HG03196 (cell line): ENCODE data around the gene ABI1.
A peak's percentile ranks its signal among the peaks of the same experiment; 100 is the strongest.

Experiments
- ATAC-seq: cut with Tn5 transposase; IDR thresholded peaks from one replicate; pipeline ENCODE4 v1.9.1; 2021; ENCODE audit not compliant: unreplicated experiment

ABI1 gene

DNA sequence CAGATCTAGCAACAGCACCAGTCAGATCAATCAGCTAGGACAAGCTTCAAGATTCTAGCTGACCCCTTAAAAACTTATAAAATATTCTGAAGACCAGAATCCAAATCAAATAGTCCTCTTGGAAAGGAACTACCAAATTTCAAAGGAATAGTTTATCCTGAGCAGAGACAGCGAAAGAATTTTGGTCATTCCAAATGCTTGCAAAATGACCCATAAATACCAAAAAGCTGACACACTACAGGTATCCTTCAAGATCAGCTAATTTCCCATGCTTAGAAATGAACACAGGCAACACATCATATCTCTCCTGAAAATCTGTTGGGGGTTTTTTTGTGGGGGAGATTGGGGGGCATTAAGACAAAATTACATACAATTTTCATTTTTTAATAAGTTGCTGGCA, 84.5 kb downstream of the ABI1 start:
- no peak for ATAC-seq

DNA sequence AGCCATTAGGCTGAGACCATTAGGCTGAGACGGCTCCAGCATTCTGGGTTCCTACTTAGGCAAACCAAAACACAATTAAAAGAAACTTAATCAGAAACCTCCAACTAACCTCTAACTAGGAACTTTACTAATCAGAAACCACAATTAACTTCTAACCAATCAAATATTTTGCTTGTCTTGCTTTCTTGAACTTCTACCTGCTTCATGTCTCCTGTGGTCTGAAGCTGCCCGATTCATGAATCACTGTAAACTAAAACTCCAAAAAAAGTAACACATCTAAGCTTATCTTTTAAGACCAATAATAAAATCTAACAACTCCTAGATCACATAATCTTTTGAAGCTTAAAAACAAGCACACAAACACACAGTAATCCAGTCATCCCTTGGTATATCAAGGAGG, 87.1 kb downstream of the ABI1 start:
- no peak for ATAC-seq

DNA sequence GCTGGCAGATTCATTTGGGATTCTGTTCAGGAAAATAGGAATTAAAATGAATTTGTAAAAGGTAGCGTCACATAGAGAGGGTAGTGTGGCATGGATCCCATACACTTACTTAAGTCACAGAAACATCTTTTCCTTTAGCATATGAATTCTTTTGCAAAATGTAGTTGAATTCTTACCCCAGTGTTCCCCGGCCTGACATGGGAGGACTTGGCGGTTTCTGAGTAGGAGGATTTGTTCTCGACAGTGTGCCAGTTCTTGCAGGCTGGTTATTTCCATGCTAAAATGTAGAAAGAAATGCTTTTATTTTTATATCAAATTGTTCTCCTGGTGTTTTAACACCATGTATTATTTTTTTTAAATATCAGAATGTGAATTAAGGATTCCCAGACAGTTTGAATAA, 90.7 kb downstream of the ABI1 start:
- no peak for ATAC-seq

DNA sequence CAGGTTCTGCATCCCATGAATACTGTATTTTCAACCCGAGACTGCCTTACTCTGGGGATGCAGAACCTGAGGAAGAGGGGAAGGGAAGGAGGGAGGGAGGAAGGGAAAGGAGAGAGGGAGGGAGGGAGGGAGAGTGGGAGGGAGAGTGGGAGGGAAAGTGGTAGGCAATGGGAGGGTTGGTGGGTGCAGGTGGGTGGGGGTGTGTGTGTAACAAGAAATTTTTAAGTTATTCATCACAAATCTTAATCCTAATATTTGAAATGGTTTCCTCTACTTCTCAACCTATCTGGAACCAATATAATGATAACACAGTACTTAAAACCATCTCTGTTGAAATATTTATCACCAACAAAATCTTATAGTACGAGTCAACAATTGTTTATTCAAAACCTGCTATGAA, 95.2 kb downstream of the ABI1 start:
- no peak for ATAC-seq

DNA sequence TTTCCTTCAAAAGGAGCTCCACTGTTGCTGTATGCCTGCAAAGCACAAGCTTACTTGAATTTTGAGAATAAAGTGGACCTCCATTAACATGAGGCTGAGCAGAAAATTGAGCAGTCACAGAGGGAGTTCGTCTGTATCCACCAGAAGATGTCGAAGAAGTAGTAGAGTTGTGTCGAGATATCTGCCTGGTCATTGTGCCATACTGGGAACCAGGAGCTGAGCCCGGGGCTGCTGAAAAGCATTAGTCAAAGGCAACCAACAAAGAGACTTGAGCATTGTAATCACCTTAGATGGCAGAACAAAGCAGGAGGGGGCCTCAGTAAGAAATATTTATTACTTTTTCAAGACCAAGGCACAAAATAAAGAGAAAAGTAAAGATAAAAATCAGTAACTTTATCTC, 101.8 kb downstream of the ABI1 start:
- ATAC-seq, result no peak

DNA sequence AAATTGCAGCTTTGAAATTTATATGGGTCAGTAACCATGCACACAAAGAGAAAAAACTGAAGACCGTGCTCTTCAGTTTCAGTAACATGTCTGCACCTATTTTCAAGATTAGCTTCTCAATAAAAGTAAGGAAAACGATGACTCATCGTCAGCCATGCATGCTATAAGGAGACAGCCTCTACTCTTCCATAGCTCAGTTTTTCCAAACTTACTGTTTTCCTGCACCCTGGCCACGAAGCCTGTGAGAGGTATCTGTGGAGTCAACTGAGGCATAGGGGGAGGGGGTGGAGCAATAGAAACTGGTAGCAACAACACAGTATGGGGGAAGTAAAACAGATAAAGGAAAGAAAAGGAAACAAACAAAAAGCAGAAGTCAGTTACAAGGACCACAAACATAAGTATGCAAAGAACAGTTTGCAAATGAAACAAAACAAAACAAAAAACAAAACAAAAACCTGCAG, 105.3 kb downstream of the ABI1 start:
- peak; percentile 82 for ATAC-seq

DNA sequence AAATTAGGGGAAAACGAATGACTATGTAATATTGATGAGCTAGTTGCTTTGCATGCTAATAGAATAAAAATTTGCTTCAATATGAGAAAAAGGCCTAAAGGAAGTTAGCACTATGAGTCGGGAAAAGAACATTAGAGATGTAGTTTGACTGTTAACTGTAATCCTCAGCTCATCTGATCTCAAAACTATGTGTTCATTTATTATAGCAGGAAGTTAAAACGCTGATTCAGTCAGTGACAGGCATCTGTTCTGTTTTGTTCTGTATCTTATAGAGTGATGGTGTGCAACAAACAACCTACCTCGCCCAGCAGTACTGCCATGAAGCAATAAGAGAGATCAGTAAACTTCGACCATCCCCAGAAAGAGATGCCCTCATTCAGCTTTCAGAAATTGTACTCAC, 114.7 kb downstream of the ABI1 start:
- no peak for ATAC-seq

DNA sequence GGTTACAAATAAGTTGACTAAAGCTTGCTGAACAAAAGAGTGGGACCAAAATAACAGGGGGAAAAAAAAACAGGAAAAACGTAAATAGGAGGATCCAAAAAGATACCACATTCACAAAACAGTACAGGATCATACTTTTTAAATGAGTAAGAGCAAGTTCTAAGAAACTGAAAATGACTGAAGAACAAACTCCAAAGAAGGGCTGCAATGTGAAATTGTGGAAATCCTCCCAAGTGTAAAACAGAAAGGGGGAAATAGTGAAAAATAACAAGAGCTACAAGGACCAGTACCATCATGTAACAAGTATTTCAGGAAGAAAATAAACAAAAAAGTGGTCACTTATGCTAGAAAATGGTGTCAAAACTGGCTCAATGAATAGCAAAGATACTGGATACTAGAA, 116.9 kb downstream of the ABI1 start:
- ATAC-seq, result no peak

DNA sequence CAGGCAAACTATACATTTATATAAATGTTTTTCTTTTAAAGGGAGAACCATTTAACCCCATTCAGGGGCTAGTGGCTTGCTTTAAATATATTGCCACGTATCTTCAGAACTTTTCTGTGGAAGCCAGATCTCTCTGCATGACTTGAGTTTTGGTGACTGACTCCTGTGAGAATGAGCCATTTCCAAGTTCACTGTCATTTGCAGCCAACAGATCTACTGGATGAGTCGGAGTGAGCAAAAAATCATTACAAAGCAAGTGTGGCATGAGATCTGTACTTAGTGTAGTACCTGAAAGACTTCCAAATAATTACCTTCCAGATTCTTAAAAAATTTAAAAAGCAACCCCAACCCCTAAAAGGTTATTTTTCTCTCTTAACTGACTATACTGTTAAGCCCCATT, 117.7 kb downstream of the ABI1 start:
- ATAC-seq, result no peak

DNA sequence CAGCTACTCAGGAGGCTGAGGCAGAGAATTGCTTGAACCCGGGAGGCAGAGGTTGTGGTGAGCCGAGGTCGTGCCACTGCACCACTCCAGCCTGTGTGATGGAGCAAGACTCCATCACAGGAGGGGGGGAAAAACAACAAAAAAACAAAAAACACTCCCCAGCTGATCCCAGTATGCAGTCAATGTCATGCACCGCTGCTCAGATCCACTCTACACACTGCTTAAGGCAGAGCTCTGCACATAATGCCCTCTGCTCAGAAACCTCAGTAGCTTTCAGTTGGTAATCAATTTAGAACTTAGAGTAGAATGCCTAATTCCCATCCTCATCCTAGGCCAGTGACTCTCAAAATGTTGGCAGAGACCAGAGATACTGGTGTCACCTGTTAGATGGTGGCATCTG, 119.4 kb downstream of the ABI1 start:
- no peak for ATAC-seq

DNA sequence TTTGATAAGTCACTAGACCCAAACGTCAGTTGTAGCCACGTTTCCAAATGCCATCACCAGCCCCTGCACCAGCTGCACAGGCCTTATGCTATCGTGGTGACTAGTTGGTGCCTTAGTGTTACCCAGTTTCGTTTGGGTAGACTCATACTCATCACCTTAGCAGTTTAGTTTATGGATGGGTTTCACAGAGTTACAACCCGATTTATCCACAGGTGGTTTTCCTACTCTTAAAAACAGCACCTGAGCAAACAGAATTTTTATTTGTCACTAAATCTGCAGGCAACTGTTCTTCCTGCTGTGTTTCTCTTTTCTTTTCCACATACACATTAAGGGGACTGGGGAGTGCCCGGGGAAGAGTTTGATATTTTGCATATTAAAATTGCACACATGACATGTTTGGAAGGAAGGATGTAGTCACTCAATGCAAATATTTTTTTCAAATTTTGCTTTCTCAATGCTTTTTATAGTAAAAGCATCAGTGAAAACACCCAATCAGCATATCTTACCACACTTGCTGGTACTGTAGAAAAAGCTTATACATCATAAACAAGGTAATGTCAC, 121.6 kb downstream of the ABI1 start:
- peak; percentile 46 for ATAC-seq

DNA sequence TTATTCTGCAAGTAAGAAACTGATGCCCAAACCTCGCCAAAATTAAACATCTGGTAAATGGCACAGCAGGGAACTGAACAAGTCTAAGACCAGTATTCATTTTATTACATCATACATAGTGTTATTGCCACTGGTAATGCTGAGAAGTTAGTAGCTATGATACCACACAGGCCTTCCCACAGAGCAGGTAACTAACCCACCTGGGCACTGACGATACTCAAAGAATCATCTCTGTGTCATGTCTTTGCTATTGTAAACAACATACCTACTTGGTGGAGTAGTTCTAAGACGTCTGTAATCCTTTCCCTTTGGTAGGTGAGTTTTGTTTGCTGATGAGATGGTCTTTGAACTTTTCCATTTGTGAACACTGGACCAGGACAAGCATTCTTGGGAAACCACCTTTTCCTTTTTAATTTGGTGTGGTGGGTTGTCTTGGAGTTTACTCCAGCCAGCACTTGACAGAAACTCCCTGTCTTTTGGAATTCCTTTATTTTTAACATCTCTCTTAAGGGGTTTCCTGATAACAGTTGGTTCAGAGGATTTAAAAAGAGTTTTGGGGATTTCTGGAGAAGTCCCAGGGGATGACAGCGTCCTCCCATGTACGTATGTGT, 122.4 kb downstream of the ABI1 start:
- no peak for ATAC-seq

DNA sequence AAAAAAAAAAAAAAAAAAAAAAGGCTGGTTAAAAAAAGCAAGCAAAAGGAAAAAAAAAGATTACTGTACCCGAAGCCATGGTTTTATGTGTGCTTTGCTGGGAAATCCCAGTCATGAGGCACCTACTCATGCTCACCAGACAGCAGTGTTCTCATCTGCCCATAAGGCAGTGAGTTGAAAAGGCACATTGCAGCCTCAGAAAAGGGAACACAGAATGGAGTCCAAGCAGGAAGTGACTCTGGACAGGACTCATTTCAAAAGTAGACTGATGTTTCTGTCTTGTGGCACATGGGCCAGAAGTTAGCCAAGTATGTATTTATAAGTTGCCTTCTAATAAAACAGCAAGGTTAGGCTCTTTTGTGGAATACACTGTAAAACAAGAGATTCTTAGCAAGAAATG, 123.0 kb downstream of the ABI1 start:
- peak; percentile 69 for ATAC-seq

DNA sequence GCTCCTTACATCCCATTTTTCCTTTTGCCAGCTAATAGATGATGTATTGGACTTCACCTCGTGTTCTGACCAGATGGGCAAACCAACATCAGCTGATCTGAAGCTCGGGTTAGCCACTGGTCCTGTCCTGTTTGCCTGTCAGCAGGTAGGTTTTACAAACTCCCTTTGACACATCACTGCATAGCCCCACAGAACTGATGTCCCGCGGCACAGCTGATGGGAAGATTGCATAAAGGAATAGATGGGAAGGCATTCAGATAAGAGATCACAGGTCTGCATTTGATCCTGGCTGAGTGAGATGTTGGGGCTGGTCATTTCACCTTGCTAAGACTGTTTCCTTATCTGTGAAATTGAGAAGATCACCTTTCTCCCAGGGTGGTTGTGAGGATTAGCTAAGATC, 125.3 kb downstream of the ABI1 start:
- no peak for ATAC-seq

DNA sequence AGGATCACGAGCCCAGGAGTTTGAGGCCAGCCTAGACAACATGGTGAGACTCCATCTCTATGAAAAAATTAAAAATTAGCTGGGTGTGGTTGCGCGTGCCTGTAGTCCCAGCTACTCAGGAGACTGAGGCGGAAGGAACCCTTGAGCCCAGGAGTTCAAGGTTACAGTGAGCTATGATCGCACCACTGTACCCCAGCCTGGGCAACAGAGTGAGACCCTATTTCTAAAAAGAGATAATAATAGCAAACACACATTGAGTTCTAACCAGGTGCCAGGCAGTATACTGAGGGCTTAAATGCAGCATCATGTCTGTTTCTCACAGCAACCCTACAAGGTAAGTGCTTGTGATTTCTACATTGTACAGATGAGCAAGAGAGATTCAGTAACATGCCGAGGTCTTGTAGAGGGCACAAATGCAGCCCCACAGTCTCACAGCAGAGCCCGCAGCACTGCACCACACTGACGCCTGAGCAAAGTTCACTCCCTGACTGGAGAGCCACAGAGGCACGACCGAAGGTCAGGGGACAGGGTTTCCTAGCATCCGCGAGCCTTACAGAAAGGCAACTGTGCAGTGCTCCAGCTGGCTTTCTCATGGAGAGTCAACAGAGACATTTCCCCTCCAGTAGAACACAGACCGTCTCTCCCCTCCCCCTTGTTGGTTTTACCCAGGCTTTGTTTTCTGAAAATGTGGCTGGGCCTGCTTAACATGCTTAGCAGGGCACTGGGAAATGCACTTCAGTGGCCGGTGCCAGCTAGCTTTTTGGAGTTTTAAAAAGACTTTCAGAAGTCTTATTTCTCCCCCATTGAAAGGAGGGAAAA, 126.8 kb downstream of the ABI1 start:
- ATAC-seq, result no peak

DNA sequence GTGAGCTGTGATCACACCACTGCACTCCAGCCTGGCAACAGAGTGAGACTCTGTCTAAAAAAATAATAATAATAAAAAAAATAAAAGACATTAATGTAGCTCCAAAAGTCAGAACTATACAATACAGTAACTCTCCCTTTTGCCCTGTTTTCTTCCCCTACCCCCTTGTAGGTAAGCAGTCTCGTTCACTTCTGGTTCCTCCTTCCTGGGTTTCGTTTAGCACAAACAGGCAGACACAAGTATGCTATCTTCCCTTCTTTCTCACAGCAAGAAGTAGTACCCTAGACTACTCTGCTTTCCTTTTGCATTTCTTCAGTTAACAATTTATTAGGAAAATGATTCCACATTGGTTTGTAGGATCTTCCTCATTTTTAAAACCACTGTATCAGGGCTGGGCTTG, 130.2 kb downstream of the ABI1 start:
- no peak for ATAC-seq

DNA sequence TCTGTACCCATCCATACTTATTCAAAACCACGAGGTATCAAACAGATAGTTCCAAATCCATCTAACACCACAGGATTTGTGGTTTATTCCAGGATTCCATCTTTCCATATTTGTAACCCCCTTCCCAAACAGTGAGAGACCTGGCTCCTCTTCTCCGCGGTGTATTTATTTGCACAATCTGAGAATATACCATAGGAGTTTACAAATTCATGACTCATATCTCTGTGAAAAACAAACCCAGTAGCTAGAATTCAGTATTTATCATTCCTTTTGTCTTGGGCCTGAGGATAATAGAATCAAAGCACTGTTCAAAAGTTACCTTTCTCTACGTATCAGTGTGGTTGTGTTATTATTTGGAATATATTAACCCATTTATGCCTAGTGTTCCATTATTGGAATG, 131.4 kb downstream of the ABI1 start:
- ATAC-seq, result no peak

DNA sequence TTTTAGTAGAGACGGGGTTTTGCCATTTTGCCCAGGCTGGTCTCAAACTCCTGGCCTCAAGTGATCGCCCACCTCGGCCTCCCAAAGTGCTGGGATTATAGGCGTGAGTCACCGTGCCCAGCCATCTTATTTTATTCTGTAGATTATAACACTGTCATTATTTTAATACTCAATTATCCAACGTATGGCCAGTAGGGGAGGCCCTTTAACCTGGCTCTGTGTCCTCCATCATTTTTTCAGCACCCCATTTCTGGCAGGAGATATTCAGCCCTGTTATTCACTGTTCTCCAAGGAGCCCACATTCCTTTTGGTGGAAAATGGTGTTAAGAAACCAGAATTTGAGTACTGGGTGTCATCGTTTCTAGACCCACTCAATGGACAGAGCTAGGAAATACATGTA, 131.8 kb downstream of the ABI1 start:
- ATAC-seq, result no peak

DNA sequence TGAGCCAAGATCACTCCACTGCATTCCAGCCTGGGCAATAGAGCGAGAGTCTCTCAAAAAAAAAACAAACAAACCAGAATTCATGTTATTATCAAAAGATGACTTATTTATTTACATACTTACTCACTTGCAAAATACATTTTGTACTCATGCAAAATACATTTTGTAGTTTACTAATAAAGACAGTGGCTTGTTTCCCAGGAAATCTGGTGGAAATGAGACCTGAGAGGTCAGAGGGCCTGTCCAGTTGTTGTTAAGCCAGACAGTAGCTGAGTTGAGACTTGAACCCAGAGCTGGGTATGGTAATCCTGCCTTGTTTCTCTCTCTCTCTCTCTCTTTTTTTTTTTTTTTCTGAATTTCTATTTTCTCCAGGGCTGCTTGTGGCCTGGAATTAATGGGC, 133.8 kb downstream of the ABI1 start:
- no peak for ATAC-seq

DNA sequence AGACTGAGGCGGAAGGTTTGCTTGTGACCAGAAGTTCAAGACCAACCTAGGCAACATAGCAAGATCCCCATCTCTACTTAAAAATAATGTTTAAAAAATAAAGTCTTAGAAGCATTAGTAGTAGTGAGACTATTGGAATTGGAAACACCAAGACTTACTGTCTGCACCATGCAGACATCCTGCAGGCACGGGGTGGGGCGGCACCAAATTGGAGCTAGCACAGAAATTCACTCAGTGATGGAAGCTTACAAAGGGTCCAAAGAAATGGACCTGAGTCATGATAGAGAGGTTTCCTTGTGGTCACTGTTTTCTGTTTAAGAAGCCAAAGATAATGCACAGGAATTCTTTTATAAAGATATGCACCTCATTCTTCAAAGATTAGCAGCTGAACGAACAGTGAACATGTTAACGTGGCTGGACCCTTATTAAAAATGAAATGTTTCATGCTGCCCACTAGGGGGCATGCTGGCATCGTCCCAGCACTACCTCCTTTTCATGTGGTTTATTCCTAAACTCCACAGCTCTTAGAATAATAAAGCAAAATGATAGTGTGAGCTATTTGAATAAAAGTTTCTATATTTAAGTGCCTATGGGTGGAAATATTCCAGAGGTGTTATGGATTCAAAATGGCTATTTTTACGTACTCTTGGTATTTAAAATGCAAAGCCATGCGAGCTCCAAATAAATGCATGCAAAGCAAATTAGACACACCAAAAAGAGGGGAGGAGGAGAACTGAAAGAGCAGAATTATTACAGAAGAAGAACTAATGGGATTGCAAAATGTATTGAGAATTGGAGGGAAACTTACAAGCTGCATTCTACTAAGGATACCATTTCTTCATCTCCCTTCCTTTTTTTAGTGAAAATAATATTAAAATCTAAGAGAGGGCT, 134.7 kb downstream of the ABI1 start:
- no peak for ATAC-seq

DNA sequence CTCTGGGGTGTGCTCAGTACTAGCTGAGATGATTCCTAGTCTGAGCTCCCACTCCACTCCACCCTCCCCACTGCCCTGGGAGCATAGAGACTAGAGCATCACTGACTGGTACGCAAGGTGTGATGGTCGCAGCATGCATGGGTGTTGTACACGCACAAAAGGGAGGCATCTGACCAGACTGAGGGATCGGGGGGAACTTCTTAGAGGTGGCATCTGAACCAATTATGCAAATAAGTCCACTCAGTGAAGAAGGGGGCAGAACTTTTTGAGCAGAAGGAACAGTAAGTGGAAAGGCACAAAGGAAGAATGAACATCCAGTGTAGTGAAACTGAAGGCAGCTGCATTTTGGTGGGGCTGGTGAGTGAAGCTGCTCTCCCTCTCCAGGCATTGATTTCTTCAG, 137.7 kb downstream of the ABI1 start:
- no peak for ATAC-seq
